SK-N-SH (cell line): ENCODE results near the gene CTBP2. TPM values are rescaled to one million over a fixed set of nuclear protein-coding genes. Genes with fewer than 3 reads are reported as not detected.

Experiments used
- CTCF ChIA-PET: fragments of 300-600, 350-600 bp; formaldehyde crosslinking; extraction: SDS; loops from one replicate; lab custom pipeline; 2021; lab: Yijun Ruan, JAX
- POLR2A ChIA-PET: fragments of 350-600 bp; sonication (Branson Sonifier 250); formaldehyde crosslinking; extraction: SDS; loops from one replicate; lab custom pipeline; 2020; ENCODE audit warnings: antibody characterized with exemption, inconsistent platforms; lab: Yijun Ruan, JAX
- DNase-seq: peaks from one replicate; pipeline ENCODE4 v3.0.0; 2012
- H2AFZ ChIP-seq: fragments of 200-600 bp; sonication (generic); 2 replicates; pipeline ENCODE4 v1.8.1; 2016; ENCODE audit warnings: antibody characterized with exemption, mild to moderate bottlenecking, low read depth
- H3F3A ChIP-seq: fragments of 200-600 bp; sonication (generic); replicated peaks from 2 replicates; pipeline ENCODE3; 2016; ENCODE audit warnings: antibody characterized with exemption, mild to moderate bottlenecking; ENCODE audit not compliant: insufficient read depth
- H3K27ac ChIP-seq, 2 experiments: fragments of 200-500 bp in 1 of 2; fragments of 200-600 bp in 1 of 2; sonication (Bioruptor generic) in 1 of 2; sonication (generic), shearing (Covaris generic) in 1 of 2; 2 replicates each; pipeline versions ENCODE4 v1.5.1 to v1.6.1; 2014 to 2016; ENCODE audit warnings: low read depth in 2 of 2, inconsistent platforms in 1 of 2, low read length in 1 of 2, mild to moderate bottlenecking in 1 of 2, mixed read lengths in 1 of 2
- H3K27me3 ChIP-seq: fragments of 200-600 bp; sonication (generic), shearing (Covaris generic); 2 replicates; pipeline ENCODE4 v1.6.1; 2016; ENCODE audit warnings: mixed run types; ENCODE audit not compliant: insufficient read depth
- H3K36me3 ChIP-seq, 2 experiments: fragments of 200-500 bp in 1 of 2; fragments of 200-600 bp in 1 of 2; sonication (Bioruptor generic) in 1 of 2; sonication (generic) in 1 of 2; replicated peaks in 1 of 2; 2 replicates each; pipeline versions ENCODE3 to v1.5.1; 2014 to 2016; ENCODE audit warnings: low read length in 1 of 2, mild to moderate bottlenecking in 1 of 2; ENCODE audit not compliant: insufficient read depth in 2 of 2, control insufficient read depth in 1 of 2
- H3K4me1 ChIP-seq, 2 experiments: fragments of 200-500 bp in 1 of 2; fragments of 200-600 bp in 1 of 2; sonication (Bioruptor generic) in 1 of 2; sonication (generic), shearing (Covaris generic) in 1 of 2; 2 replicates each; pipeline versions ENCODE4 v1.5.1 to v1.6.1; 2014 to 2016; ENCODE audit warnings: low read depth in 1 of 2, low read length in 1 of 2, mixed run types in 1 of 2; ENCODE audit not compliant: insufficient read depth in 2 of 2, control insufficient read depth in 1 of 2
- H3K4me2 ChIP-seq: fragments of 200-600 bp; sonication (generic), shearing (Covaris generic); 2 replicates; pipeline ENCODE4 v1.6.1; 2017; ENCODE audit warnings: mixed run types
- H3K4me3 ChIP-seq, 2 experiments: fragments of 200-500 bp in 1 of 2; fragments of 200-600 bp in 1 of 2; sonication (Bioruptor generic) in 1 of 2; sonication (generic), shearing (Covaris generic) in 1 of 2; 2 replicates each; pipeline versions ENCODE4 v1.5.1 to v1.8.1; 2014 to 2016; ENCODE audit warnings: low read depth in 2 of 2, inconsistent platforms in 1 of 2, low read length in 1 of 2, mild to moderate bottlenecking in 1 of 2, mixed read lengths in 1 of 2, moderate library complexity in 1 of 2
- H3K79me2 ChIP-seq: fragments of 200-600 bp; sonication (generic); 2 replicates; pipeline ENCODE4 v1.8.1; 2017; ENCODE audit warnings: mild to moderate bottlenecking; ENCODE audit not compliant: insufficient read depth
- H3K9ac ChIP-seq: fragments of 200-600 bp; sonication (generic); 2 replicates; pipeline ENCODE4 v1.6.1; 2017; ENCODE audit warnings: mixed run types
- H3K9me2 ChIP-seq: fragments of 200-600 bp; sonication (generic); 2 replicates; pipeline ENCODE4 v1.6.1; 2017; ENCODE audit warnings: mixed run types
- H3K9me3 ChIP-seq: fragments of 200-600 bp; sonication (generic); 2 replicates; pipeline ENCODE4 v1.6.1; 2017; ENCODE audit warnings: mixed run types, mild to moderate bottlenecking, moderate library complexity
- H4K20me1 ChIP-seq: fragments of 200-600 bp; sonication (generic); 2 replicates; pipeline ENCODE4 v1.6.1; 2017; ENCODE audit warnings: mild to moderate bottlenecking, mixed run types; ENCODE audit not compliant: insufficient read depth
- EZH2phosphoT487 ChIP-seq: fragments of 200-600 bp; sonication (generic); IDR thresholded peaks from 2 replicates; pipeline ENCODE4 v1.6.1; 2017; ENCODE audit warnings: low read depth, mixed run types, mild to moderate bottlenecking, antibody characterized with exemption, moderate library complexity, borderline replicate concordance
- FOSL2 ChIP-seq: IDR thresholded peaks from 2 replicates; pipeline ENCODE4 v1.4.0; 2012; ENCODE audit warnings: low read depth, mild to moderate bottlenecking, moderate library complexity, borderline replicate concordance
- GATA2 ChIP-seq: sonication (generic); formaldehyde crosslinking; IDR thresholded peaks from 2 replicates; pipeline ENCODE4 v1.5.0; 2020; ENCODE audit warnings: mild to moderate bottlenecking, missing genetic modification reagents
- RCOR1 ChIP-seq: fragments of 150-350 bp; IDR thresholded peaks from 2 replicates; pipeline ENCODE4 v1.6.1; 2017; ENCODE audit warnings: antibody characterized with exemption, low read length
- RXRA ChIP-seq: IDR thresholded peaks from 2 replicates; pipeline ENCODE4 v1.4.0; 2012; ENCODE audit warnings: low read depth, mild to moderate bottlenecking, borderline replicate concordance
- SIN3A ChIP-seq: IDR thresholded peaks from 2 replicates; pipeline ENCODE4 v1.6.1; 2012; ENCODE audit warnings: low read depth, mild to moderate bottlenecking, low read length, moderate library complexity, borderline replicate concordance
- TAF1 ChIP-seq: IDR thresholded peaks from 2 replicates; pipeline ENCODE4 v1.6.1; 2012; ENCODE audit warnings: low read depth, mild to moderate bottlenecking, low read length, moderate library complexity, borderline replicate concordance
- TCF12 ChIP-seq: IDR thresholded peaks from 2 replicates; pipeline ENCODE4 v1.4.0; 2012
- YY1 ChIP-seq: IDR thresholded peaks from 2 replicates; pipeline ENCODE4 v1.4.0; 2012; ENCODE audit warnings: low read depth, mild to moderate bottlenecking
- WGBS: methylation state at CpG from one replicate; pipeline ENCODE4 v1.1.6; 2017; ENCODE audit warnings: low lambda C conversion rate; 5-methylcytosine and 5-hydroxymethylcytosine counted together
- polyA plus RNA-seq, 3 experiments: library from polyadenylated mRNA; depleted of rRNA; stranded (reverse); fragments of >200 nt; gene quantifications; 2 replicates each; pipeline ENCODE4 v1.2.3, GENCODE V29; 2012
- TF ChIP-seq, protein P1 (sequence below): fragments of 150-350 bp; IDR thresholded peaks from 2 replicates; pipeline ENCODE4 v1.6.1; 2017; ENCODE audit warnings: antibody characterized with exemption, low read length, low read depth, borderline replicate concordance
- TF ChIP-seq, protein P2 (sequence below): IDR thresholded peaks from 2 replicates; pipeline ENCODE4; 2012
- TF ChIP-seq, protein P3 (sequence below): fragments of 150-350 bp; IDR thresholded peaks from 2 replicates; pipeline ENCODE4 v1.6.1; 2016; ENCODE audit warnings: mild to moderate bottlenecking, low read depth, low read length

The CTBP2 gene
- polyA plus RNA-seq, 1 of the 3 experiments (the other 2 are of a cell fraction) = 69.7 TPM

DNA sequence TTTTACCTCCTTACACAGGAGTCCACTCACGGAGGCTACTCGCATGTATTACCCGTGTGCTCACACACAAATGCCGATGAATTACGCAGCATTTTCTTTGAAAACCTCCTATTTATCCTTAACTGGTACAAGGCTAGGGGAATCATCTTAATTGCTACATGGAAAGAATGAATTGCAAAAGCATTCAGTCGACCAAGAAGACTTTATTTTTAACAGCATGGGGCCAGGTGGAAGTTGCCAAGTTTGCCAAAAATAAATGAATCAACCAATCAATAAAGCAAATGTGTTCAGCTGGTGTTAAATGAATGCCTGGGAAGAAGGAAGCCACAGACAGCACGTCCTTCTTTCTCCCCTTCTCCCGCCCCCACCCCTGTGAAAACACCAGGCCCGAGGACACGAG lies 55.8 kb downstream of the CTBP2 start:
- Histone ChIP-seq H3K27ac (no peak overlapping the region; a peak in 1 of 4 replicates), H3K9ac (no peak overlapping the region), H2AFZ (no peak overlapping the region), H3K4me2 (no peak overlapping the region), H3K9me3 (no peaks in the 10 kb centered on the region), H3K27me3 (no peaks in the 10 kb centered on the region), H3K79me2 (peaks cover 99% of the 10 kb centered on the region), H3K4me1 (peaks cover 0 to 21% of the 10 kb centered on the region in 2 experiments; a peak in 1 of 4 replicates), H3K4me3 (no peak overlapping the region), H3K9me2 (no peaks in the 10 kb centered on the region), H3F3A (no peaks in the 10 kb centered on the region), H3K36me3 (peaks cover 22 to 51% of the 10 kb centered on the region in 2 experiments), H4K20me1 (peaks cover 89% of the 10 kb centered on the region)
- WGBS = 92% methylated on average over 10 of the region's 10 CpGs
- TF ChIP-seq, protein P1, sequence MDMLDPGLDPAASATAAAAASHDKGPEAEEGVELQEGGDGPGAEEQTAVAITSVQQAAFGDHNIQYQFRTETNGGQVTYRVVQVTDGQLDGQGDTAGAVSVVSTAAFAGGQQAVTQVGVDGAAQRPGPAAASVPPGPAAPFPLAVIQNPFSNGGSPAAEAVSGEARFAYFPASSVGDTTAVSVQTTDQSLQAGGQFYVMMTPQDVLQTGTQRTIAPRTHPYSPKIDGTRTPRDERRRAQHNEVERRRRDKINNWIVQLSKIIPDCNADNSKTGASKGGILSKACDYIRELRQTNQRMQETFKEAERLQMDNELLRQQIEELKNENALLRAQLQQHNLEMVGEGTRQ = no peak
- TF ChIP-seq, protein P2, sequence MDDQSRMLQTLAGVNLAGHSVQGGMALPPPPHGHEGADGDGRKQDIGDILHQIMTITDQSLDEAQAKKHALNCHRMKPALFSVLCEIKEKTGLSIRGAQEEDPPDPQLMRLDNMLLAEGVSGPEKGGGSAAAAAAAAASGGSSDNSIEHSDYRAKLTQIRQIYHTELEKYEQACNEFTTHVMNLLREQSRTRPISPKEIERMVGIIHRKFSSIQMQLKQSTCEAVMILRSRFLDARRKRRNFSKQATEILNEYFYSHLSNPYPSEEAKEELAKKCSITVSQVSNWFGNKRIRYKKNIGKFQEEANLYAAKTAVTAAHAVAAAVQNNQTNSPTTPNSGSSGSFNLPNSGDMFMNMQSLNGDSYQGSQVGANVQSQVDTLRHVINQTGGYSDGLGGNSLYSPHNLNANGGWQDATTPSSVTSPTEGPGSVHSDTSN = no peak
- TF ChIP-seq TAF1 (no peak), YY1 (no peak), SIN3A (no peak), FOSL2 (no peak), RXRA (no peak)
- TF ChIP-seq, protein P3, sequence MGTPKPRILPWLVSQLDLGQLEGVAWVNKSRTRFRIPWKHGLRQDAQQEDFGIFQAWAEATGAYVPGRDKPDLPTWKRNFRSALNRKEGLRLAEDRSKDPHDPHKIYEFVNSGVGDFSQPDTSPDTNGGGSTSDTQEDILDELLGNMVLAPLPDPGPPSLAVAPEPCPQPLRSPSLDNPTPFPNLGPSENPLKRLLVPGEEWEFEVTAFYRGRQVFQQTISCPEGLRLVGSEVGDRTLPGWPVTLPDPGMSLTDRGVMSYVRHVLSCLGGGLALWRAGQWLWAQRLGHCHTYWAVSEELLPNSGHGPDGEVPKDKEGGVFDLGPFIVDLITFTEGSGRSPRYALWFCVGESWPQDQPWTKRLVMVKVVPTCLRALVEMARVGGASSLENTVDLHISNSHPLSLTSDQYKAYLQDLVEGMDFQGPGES = no peak
- ChIA-PET POLR2A (no interaction called here), CTCF (interaction anchor here (0.9 to 1.2 kb wide), 2 partner anchors 10 to 40 kb away, joined by 3 read pairs; no protein-coding TSS in a partner anchor)
- no peak for DNase-seq

DNA sequence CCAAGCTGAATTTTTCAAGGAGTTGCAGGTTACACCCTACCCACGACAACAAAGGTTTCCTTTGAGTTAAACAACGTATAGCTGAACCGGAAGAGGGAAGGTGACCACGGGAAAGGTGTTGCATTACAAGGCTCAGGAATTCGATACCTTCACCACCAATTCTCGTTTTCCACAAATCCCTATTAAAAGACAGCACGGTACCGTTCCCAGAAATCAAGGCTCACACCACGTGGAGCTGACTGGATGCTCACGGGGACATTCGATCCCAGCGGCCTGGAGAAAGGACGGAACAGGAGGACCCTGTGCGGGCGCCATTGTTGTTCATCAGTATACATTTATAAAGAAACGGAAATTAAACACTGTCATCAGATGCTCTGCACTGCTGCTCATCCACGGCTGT lies 56.4 kb downstream of the CTBP2 start:
- H3K4me2 ChIP-seq = no peak overlapping the region
- CTCF ChIA-PET = interaction anchor here (0.7 to 1.1 kb wide), 3 partner anchors 14 to 58 kb away, joined by 3 to 4 read pairs (median 3); no protein-coding TSS in a partner anchor
- no peaks in the 10 kb centered on the region for H3F3A ChIP-seq
- no peak overlapping the region for H3K9ac ChIP-seq
- no peak overlapping the region for H3K4me3 ChIP-seq
- H4K20me1 ChIP-seq = peaks cover 89% of the 10 kb centered on the region
- no peak for DNase-seq
- POLR2A ChIA-PET = no interaction called here
- H3K36me3 ChIP-seq = peaks cover 15 to 44% of the 10 kb centered on the region in 2 experiments
- H2AFZ ChIP-seq = no peak overlapping the region
- WGBS = 97% methylated on average over 17 of the region's 17 CpGs
- H3K27ac ChIP-seq = no peak overlapping the region
- H3K4me1 ChIP-seq = peaks cover 0 to 22% of the 10 kb centered on the region in 2 experiments; a peak in 1 of 4 replicates
- TF ChIP-seq TCF12 (no peak), RCOR1 (no peak), EZH2phosphoT487 (no peak), GATA2 (no peak)
- H3K27me3 ChIP-seq = no peaks in the 10 kb centered on the region
- H3K79me2 ChIP-seq = peaks cover 99% of the 10 kb centered on the region
- H3K9me3 ChIP-seq = no peaks in the 10 kb centered on the region
- no peaks in the 10 kb centered on the region for H3K9me2 ChIP-seq
